Superior temporal gyrus (tissue), 1 donor: ENCODE data around the gene FFAR1.

Source experiments
- DNase-seq: peaks from one replicate; pipeline ENCODE4 v3.0.0-alpha.2; 2016; ENCODE audit errors: extremely low spot score

FFAR1 gene

GRCh38 chr19:35347171-35347929 lies at the start of gene FFAR1:
FFAR1 (plus strand) TSS chr19:35347902; CDS start chr19:35351552, 3,650 bp downstream.
- no peak for DNase-seq

GRCh38 chr19:35297922-35298321 lies 49.8 kb upstream of the FFAR1 start:
- no peak for DNase-seq

- no peak for DNase-seq
Measured at GRCh38 chr19:35298561-35298972, 49.1 kb upstream of the FFAR1 start.

- no peak for DNase-seq
Measured at GRCh38 chr19:35299523-35300338, 48.0 kb upstream of the FFAR1 start.

GRCh38 chr19:35300339-35300649 lies 47.4 kb upstream of the FFAR1 start:
- DNase-seq = no peak

GRCh38 chr19:35301961-35302360 lies 45.7 kb upstream of the FFAR1 start:
- DNase-seq = no peak

- DNase-seq = no peak
Measured at GRCh38 chr19:35302446-35302845, 45.3 kb upstream of the FFAR1 start.

GRCh38 chr19:35303357-35303915 lies 44.3 kb upstream of the FFAR1 start:
- DNase-seq = no peak

GRCh38 chr19:35304036-35304435 lies 43.7 kb upstream of the FFAR1 start:
- DNase-seq = no peak

GRCh38 chr19:35305181-35305580 lies 42.5 kb upstream of the FFAR1 start:
- no peak for DNase-seq

- no peak for DNase-seq
Measured at GRCh38 chr19:35306473-35307246, 41.0 kb upstream of the FFAR1 start.

- DNase-seq = no peak
Measured at GRCh38 chr19:35307931-35308330, 39.8 kb upstream of the FFAR1 start.

- no peak for DNase-seq
Measured at GRCh38 chr19:35308910-35309309, 38.8 kb upstream of the FFAR1 start.

GRCh38 chr19:35309481-35310279 lies 38.0 kb upstream of the FFAR1 start:
- no peak for DNase-seq

GRCh38 chr19:35310331-35310730 lies 37.4 kb upstream of the FFAR1 start:
- DNase-seq = no peak

GRCh38 chr19:35310811-35311465 lies 36.8 kb upstream of the FFAR1 start:
- no peak for DNase-seq

- DNase-seq = no peak
Measured at GRCh38 chr19:35311901-35312665, 35.6 kb upstream of the FFAR1 start.

- no peak for DNase-seq
Measured at GRCh38 chr19:35313587-35313986, 34.1 kb upstream of the FFAR1 start.

- DNase-seq = no peak
Measured at GRCh38 chr19:35314031-35314430, 33.7 kb upstream of the FFAR1 start.
